HepG2 (cell line): ENCODE results near the gene UACA. TPM values are rescaled to one million over a fixed set of nuclear protein-coding genes. Genes with fewer than 3 reads are reported as not detected.

ENCODE experiments used
- ATAC-seq: fragments of 200-7000 bp; cut with Tn5 transposase; 3 replicates; pipeline ENCODE4 v1.9.1; 2020; ENCODE audit warnings: mild to moderate bottlenecking, moderate library complexity
- BruUV-seq: library from RNA; stranded (reverse); fragments of 400-500 nt; replicated peaks from 2 replicates; lab custom pipeline; 2021; lab: Mats Ljungman, UMichigan
- CTCF ChIA-PET: fragments of 300-600 bp; formaldehyde crosslinking; extraction: SDS; loops from one replicate; lab custom pipeline; 2021; ENCODE audit warnings: low total read pairs, inconsistent platforms, low intra/inter-chr PET ratio; lab: Yijun Ruan, JAX
- POLR2A ChIA-PET: fragments of 350-600 bp; sonication (Branson Sonifier 250); formaldehyde crosslinking; loops from one replicate; lab custom pipeline; 2020; ENCODE audit warnings: antibody characterized with exemption, inconsistent platforms; lab: Yijun Ruan, JAX
- DNase-seq: peaks from one replicate; pipeline ENCODE4 v3.0.0-alpha.2; 2015; ENCODE audit warnings: low spot score
- FAIRE-seq: peaks from 3 replicates; lab custom pipeline; 2011; peaks lifted over from hg19 to GRCh38; lab: Jason Lieb, UNC
- H2AFZ ChIP-seq: one replicate; pipeline ENCODE4 v1.6.1; 2011; ENCODE audit warnings: low read length, inconsistent platforms
- H3K27ac ChIP-seq: fragments of 300-600 bp; 3 replicates; pipeline ENCODE4 v1.8.0; 2011; ENCODE audit warnings: mixed run types, mild to moderate bottlenecking, mixed read lengths, low read length, inconsistent platforms; ENCODE audit not compliant: insufficient read depth; ENCODE audit errors: extremely low read length
- H3K27me3 ChIP-seq, 2 experiments: fragments of 200-600 bp in 1 of 2; 2 replicates in 1 of 2; 3 replicates in 1 of 2; pipeline versions ENCODE4 v1.6.0 to v1.8.0; 2011; ENCODE audit warnings: low read length in 2 of 2, mild to moderate bottlenecking in 2 of 2, moderate library complexity in 2 of 2, inconsistent platforms in 1 of 2; ENCODE audit not compliant: insufficient read depth in 2 of 2, control insufficient read depth in 1 of 2
- H3K36me3 ChIP-seq, 2 experiments: fragments of 200-600 bp in 1 of 2; replicated peaks in 1 of 2; 2 replicates in 1 of 2; 3 replicates in 1 of 2; pipeline versions ENCODE4 v1.5.1 to v1.8.0; 2011; ENCODE audit warnings: low read length in 2 of 2, inconsistent platforms in 1 of 2; ENCODE audit not compliant: insufficient read depth in 2 of 2, control insufficient read depth in 1 of 2
- H3K4me1 ChIP-seq: 2 replicates; pipeline ENCODE4 v1.5.1; 2012; ENCODE audit warnings: low read length, inconsistent platforms; ENCODE audit not compliant: insufficient read depth
- H3K4me2 ChIP-seq: 2 replicates; pipeline ENCODE4 v1.6.0; 2011; ENCODE audit warnings: low read depth, low read length, inconsistent platforms
- H3K4me3 ChIP-seq, 3 experiments: fragments of 200-600 bp in 1 of 3; sonication (generic), shearing (Covaris generic) in 1 of 3; replicated peaks in 1 of 3; 2 replicates each; pipeline ENCODE4 v1.5.1; 2011 to 2016; ENCODE audit warnings: low read length in 3 of 3, inconsistent platforms in 2 of 3, low read depth in 2 of 3, mild to moderate bottlenecking in 2 of 3, control low read depth in 1 of 3, mixed read lengths in 1 of 3; ENCODE audit not compliant: insufficient read depth in 1 of 3
- H3K79me2 ChIP-seq: one replicate; pipeline ENCODE4 v1.6.1; 2011; ENCODE audit warnings: low read length, inconsistent platforms; ENCODE audit not compliant: insufficient read depth
- H3K9ac ChIP-seq: 2 replicates; pipeline ENCODE4 v1.6.0; 2011; ENCODE audit warnings: mild to moderate bottlenecking, low read depth, low read length, inconsistent platforms; ENCODE audit not compliant: insufficient read depth
- H3K9me3 ChIP-seq: 2 replicates; pipeline ENCODE4 v1.5.1; 2012; ENCODE audit warnings: mild to moderate bottlenecking, low read length
- H4K20me1 ChIP-seq: 2 replicates; pipeline ENCODE4 v1.6.0; 2011; ENCODE audit warnings: inconsistent platforms, mild to moderate bottlenecking, low read length, moderate library complexity; ENCODE audit not compliant: insufficient read depth
- DNMT3B ChIP-seq: conservative IDR thresholded peaks from 2 replicates; pipeline ENCODE4 v1.6.1; 2016; ENCODE audit warnings: missing biosample characterization, control low read depth
- HNF1A ChIP-seq, 2 experiments: sonication (generic) in 1 of 2; formaldehyde crosslinking in 1 of 2; IDR thresholded peaks; 2 replicates each; pipeline versions ENCODE4 v1.4.0 to v1.6.1; 2016 to 2020; ENCODE audit warnings: borderline replicate concordance in 1 of 2, low read depth in 1 of 2, mild to moderate bottlenecking in 1 of 2, missing genetic modification reagents in 1 of 2
- HOXA9 ChIP-seq: sonication (generic); formaldehyde crosslinking; IDR thresholded peaks from 2 replicates; pipeline ENCODE4 v1.8.1; 2022; ENCODE audit warnings: missing genetic modification reagents, mild to moderate bottlenecking, moderate library complexity, borderline replicate concordance
- IRX3 ChIP-seq: sonication (generic); formaldehyde crosslinking; IDR thresholded peaks from 2 replicates; pipeline ENCODE4 v1.8.1; 2023; ENCODE audit warnings: mild to moderate bottlenecking, low read depth, missing genetic modification reagents, borderline replicate concordance
- MIER2 ChIP-seq: IDR thresholded peaks from 2 replicates; pipeline ENCODE4 v1.6.1; 2016; ENCODE audit warnings: missing biosample characterization, missing genetic modification reagents
- PITX1 ChIP-seq: sonication (generic); formaldehyde crosslinking; IDR thresholded peaks from 2 replicates; pipeline ENCODE4 v1.5.1; 2020; ENCODE audit warnings: mild to moderate bottlenecking, missing genetic modification reagents
- REXO4 ChIP-seq: sonication (generic); formaldehyde crosslinking; IDR thresholded peaks from 2 replicates; pipeline ENCODE4 v1.8.0; 2022; ENCODE audit warnings: missing genetic modification reagents, mild to moderate bottlenecking, borderline replicate concordance
- RFX3 ChIP-seq: IDR thresholded peaks from 2 replicates; pipeline ENCODE4 v1.6.1; 2016; ENCODE audit warnings: missing biosample characterization, missing genetic modification reagents
- SIX4 ChIP-seq: sonication (generic); formaldehyde crosslinking; IDR thresholded peaks from 2 replicates; pipeline ENCODE4 v1.4.0; 2020; ENCODE audit warnings: missing genetic modification reagents
- ZFP36 ChIP-seq: fragments of 150-350 bp; IDR thresholded peaks from 2 replicates; pipeline ENCODE4 v1.6.1; 2018; ENCODE audit warnings: borderline replicate concordance, low read length, low read depth; ENCODE audit not compliant: partially characterized antibody
- ZNF672 ChIP-seq: sonication (generic); formaldehyde crosslinking; IDR thresholded peaks from 2 replicates; pipeline ENCODE4 v1.8.1; 2022; ENCODE audit warnings: missing genetic modification reagents
- in situ Hi-C: cut with HindIII; loops from 2 replicates; pipeline ENCODE4 v1.10.0; 2017; ENCODE audit warnings: low pct_unique_long_range_greater_than_20kb; ENCODE audit not compliant: extremely low pct_ligation_motif_present
- intact Hi-C: fragments of 100-400 bp; cut with micrococcal nuclease; formaldehyde crosslinking; loops from one replicate; pipeline ENCODE4 v1.10.0; 2022; ENCODE audit not compliant: unreplicated experiment
- polyA plus RNA-seq, 8 experiments: library from polyadenylated mRNA; depleted of rRNA in 3 of 8; stranded (reverse) in 7 of 8; unstranded in 1 of 8; fragments of >200 nt; fragmentation: Illumina TruSeq in 4 of 8; extraction: Trizol in 4 of 8; gene quantifications; 2 replicates each; pipeline versions ENCODE4 v1.2.1 to v1.2.3, GENCODE V29; 2011 to 2016; ENCODE audit warnings: low read depth in 4 of 8, missing spikeins in 1 of 8, mixed read lengths in 1 of 8; ENCODE audit not compliant: insufficient read depth in 1 of 8
- total RNA-seq, 5 experiments: library from RNA; depleted of rRNA; stranded (reverse); fragments of >200 nt; fragmentation: Illumina TruSeq; extraction: Trizol; gene quantifications; 2 replicates each; pipeline ENCODE4 v1.2.3, GENCODE V29; 2016; ENCODE audit warnings: low read depth in 1 of 5
- TF ChIP-seq, protein P1 (sequence below): IDR thresholded peaks from 2 replicates; pipeline ENCODE4 v1.6.1; 2016; ENCODE audit warnings: low read depth, borderline replicate concordance

UACA gene
- total and polyA plus RNA-seq, 2 of the 13 experiments (the other 11 are each of a cell fraction or from before 2014, with no cell fraction given) = 17.8 to 39.2 TPM

DNA sequence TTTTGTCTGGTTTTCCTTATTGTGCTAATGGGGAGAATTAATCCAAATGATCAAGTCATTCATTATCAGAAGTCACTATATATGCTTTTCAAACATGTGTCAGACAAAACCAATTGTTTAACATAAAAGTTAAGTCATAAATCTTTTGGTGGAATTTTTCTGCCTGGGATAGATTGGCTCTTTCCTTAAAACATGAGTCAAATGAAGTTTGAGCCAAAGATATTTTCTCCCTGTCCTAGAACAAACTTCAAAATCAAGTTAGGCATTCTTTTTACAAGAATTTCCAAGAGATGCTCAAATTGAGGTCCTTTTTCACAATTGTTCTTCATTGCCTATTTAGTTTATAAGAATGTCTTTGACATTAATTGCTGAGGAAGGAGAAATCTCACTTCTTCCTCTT is 138.3 kb downstream of the UACA start:
- Histone ChIP-seq H3K4me3 (no peak overlapping the region), H3K27me3 (peaks cover 0 to 4% of the 10 kb centered on the region in 2 experiments; a peak in 2 of 5 replicates), H3K4me1 (no peaks in the 10 kb centered on the region), H3K27ac (no peak overlapping the region), H3K79me2 (no peaks in the 10 kb centered on the region), H3K36me3 (no peaks in the 10 kb centered on the region), H2AFZ (no peak overlapping the region), H3K4me2 (no peak overlapping the region), H3K9ac (no peak overlapping the region), H3K9me3 (peaks cover 10% of the 10 kb centered on the region), H4K20me1 (no peaks in the 10 kb centered on the region)
- no peak for TF ChIP-seq HOXA9 (CRISPR knock-in tag)
- TF ChIP-seq ZFP36 = no peak
- no peak for TF ChIP-seq SIX4
- TF ChIP-seq ZNF672 = no peak
- TF ChIP-seq RFX3 (CRISPR knock-in tag) = no peak
- TF ChIP-seq, protein P1, sequence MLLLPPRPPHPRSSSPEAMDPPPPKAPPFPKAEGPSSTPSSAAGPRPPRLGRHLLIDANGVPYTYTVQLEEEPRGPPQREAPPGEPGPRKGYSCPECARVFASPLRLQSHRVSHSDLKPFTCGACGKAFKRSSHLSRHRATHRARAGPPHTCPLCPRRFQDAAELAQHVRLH = no peak
- no peak for TF ChIP-seq IRX3 (CRISPR knock-in tag)
- no peak for TF ChIP-seq REXO4
- TF ChIP-seq HNF1A (IDR thresholded peaks at IDR 0.05; ENCODE audit: low read depth) = no peak
- no peak for TF ChIP-seq HNF1A (CRISPR knock-in tag; IDR thresholded peaks at IDR 0.05; ENCODE audit: borderline replicate concordance)
- TF ChIP-seq DNMT3B (CRISPR knock-in tag) = no peak
- no peak for TF ChIP-seq MIER2 (CRISPR knock-in tag)
- no peak for TF ChIP-seq PITX1 (CRISPR knock-in tag)
- DNase-seq (no peak), FAIRE-seq (no peak), ATAC-seq (no peak)
- intact Hi-C loops = no loop called here
- ChIA-PET CTCF (no interaction called here), POLR2A (no interaction called here)
- no TSS peak for BruUV-seq
- in situ Hi-C loops = no loop called here
